Measurements from ENCODE around the gene PTGFR.

GRCh38 chr1:78547081-78547480, 56.3 kb downstream of the PTGFR start:
- TF ChIP-seq CTCF (IDR thresholded peaks at IDR 0.05; ENCODE audit: low read depth, low read length) (no peak), EZH2phosphoT487 (IDR thresholded peaks at IDR 0.05; ENCODE audit: low read depth) (no peak)
